Measurements from ENCODE around the gene BAIAP2L2.

The BAIAP2L2 gene

DNA sequence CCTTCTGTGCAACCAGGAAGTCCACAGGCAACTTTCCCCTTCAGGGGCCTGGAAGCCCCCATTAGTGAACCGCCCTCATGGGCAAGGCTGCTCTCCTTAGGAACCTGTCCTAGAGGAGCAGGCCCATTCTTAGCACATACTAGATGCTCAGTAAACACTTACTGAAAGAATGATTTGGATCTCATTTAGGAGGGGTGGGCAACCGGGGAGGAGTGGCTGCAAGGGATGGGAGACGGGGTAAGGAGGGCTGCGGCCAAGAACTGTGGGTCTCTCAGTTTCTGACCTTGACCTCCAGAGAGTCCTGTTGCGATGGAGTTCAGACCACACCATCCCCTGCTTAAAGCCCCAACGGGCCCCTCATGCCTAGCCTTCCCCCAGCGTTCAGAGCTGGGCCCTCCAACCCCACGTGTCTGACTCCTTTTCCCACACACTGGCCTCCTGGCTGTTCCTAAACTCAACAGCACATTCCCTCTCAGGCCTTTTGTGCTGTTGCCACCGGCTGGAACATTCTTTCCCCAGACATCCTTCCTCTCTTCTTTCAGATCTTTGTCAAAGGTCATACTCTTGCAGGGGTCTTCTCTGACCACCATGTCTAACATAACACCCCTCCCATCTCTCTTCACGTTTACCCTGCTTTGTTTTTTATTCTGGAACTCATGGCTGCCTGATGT, 74.0 kb downstream of the BAIAP2L2 start:
- no peak for DNase-seq

DNA sequence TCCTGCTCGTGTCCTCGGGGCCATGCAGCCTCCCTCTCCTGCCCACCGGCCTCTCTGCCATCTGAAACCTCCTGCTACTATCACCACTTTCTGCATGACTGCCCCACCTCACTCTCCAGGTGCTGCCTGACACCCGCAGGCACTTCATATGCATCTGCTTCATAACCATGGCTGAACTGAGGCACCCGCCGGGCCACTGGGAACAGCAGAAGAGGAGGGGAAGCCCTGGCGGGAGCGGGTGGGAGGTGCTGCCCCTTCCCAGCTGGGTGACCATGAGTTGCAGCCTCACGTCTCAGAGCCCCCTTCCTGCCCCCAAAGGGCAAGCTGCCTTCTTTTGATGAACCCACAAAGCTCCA, 75.0 kb downstream of the BAIAP2L2 start:
- no peak for DNase-seq
